ENCODE results near the gene CENPW. TPM values are rescaled to one million over a fixed set of nuclear protein-coding genes. Genes with fewer than 3 reads are reported as not detected.

Gene CENPW
- total and polyA plus RNA-seq, 2 experiments from 2014 or later: 7.3 to 29.7 TPM

GRCh38 chr6:126374372-126374771 lies 34.5 kb downstream of the CENPW start:
- H4K20me1 ChIP-seq (ENCODE audit: insufficient read depth): no peaks in the 10 kb centered on the region
- H3K9me2 ChIP-seq (ENCODE audit: insufficient read depth): no peaks in the 10 kb centered on the region
- no peak overlapping the region for H3K9ac ChIP-seq
- WGBS, 2 experiments (ENCODE audit: low coverage in 1 of 2, low lambda C conversion rate in 2 of 2, missing lambda C conversion rate in 2 of 2): 93 to 96% methylated on average over 1 of the region's 1 CpG
- H3F3A ChIP-seq (ENCODE audit: insufficient read depth): 0 out of 2 replicates have a peak, but pooled peaks cover 5% of the 10 kb centered on the region
- no peak for TF ChIP-seq EZH2phosphoT487 (IDR thresholded peaks at IDR 0.05; ENCODE audit: insufficient read depth, low read depth)
- TF ChIP-seq EZH2 (IDR thresholded peaks at IDR 0.05; ENCODE audit: insufficient read depth, poor library complexity, severe bottlenecking): no peak
- in situ Hi-C loops (cut with MboI): no loop called here
- no peak overlapping the region for H3K4me2 ChIP-seq (ENCODE audit: unreplicated experiment)
- no peaks in the 10 kb centered on the region for H3K27me3 ChIP-seq (replicated peaks; ENCODE audit: insufficient read depth)
- no peak overlapping the region for H2AFZ ChIP-seq
- 0 out of 2 replicates have a peak, but pooled peaks cover 4% of the 10 kb centered on the region for H3K36me3 ChIP-seq (ENCODE audit: low read depth)
- no peak overlapping the region for H3K27ac ChIP-seq
- 0 out of 2 replicates have a peak, but pooled peaks cover 6% of the 10 kb centered on the region for H3K4me1 ChIP-seq (ENCODE audit: insufficient read depth)
- no peaks in the 10 kb centered on the region for H3K79me2 ChIP-seq (ENCODE audit: insufficient read depth)
- H3K9me3 ChIP-seq (ENCODE audit: low read depth): no peaks in the 10 kb centered on the region
- DNase-seq: no peak
- H3K4me3 ChIP-seq: no peak overlapping the region

DNA sequence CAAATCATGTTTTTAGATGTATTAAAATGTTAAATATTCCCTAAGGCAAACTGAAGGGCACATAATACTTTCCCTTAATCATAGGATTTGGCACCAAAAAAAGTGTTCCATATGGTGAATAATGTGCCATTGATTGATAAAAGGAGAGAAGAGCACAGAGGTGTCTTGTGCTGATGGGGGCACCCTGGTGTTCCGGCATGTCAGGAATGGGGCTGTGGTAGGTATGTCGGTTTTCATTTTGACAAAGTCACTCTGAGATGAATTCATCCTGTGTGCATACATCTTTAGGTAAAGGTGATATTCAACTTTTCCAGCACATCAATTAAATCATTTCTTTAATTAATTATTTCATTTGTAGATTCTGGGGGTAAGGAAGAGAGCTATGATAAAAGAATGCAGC lies 36.8 kb downstream of the CENPW start:
- H3K9me3 ChIP-seq (ENCODE audit: low read depth): no peaks in the 10 kb centered on the region
- in situ Hi-C loops (cut with MboI): no loop called here
- no peak overlapping the region for H3K9ac ChIP-seq
- no peak overlapping the region for H2AFZ ChIP-seq
- no peak overlapping the region for H3K4me2 ChIP-seq (ENCODE audit: unreplicated experiment)
- DNase-seq: no peak
- no peaks in the 10 kb centered on the region for H3K9me2 ChIP-seq (ENCODE audit: insufficient read depth)
- H3K4me1 ChIP-seq (ENCODE audit: insufficient read depth): 0 out of 2 replicates have a peak, but pooled peaks cover 6% of the 10 kb centered on the region
- WGBS, 2 experiments (ENCODE audit: low coverage in 1 of 2, low lambda C conversion rate in 2 of 2, missing lambda C conversion rate in 2 of 2): 98 to 100% methylated on average over 2 of the region's 2 CpGs
- no peak overlapping the region for H3K27ac ChIP-seq
- TF ChIP-seq EZH2phosphoT487 (IDR thresholded peaks at IDR 0.05; ENCODE audit: insufficient read depth, low read depth): no peak
- TF ChIP-seq EZH2 (IDR thresholded peaks at IDR 0.05; ENCODE audit: insufficient read depth, poor library complexity, severe bottlenecking): no peak
- no peaks in the 10 kb centered on the region for H3K79me2 ChIP-seq (ENCODE audit: insufficient read depth)
- 0 out of 2 replicates have a peak, but pooled peaks cover 5% of the 10 kb centered on the region for H3F3A ChIP-seq (ENCODE audit: insufficient read depth)
- H3K36me3 ChIP-seq (ENCODE audit: low read depth): 0 out of 2 replicates have a peak, but pooled peaks cover 4% of the 10 kb centered on the region
- no peaks in the 10 kb centered on the region for H4K20me1 ChIP-seq (ENCODE audit: insufficient read depth)
- H3K27me3 ChIP-seq (replicated peaks; ENCODE audit: insufficient read depth): no peaks in the 10 kb centered on the region
- H3K4me3 ChIP-seq: no peak overlapping the region

DNA sequence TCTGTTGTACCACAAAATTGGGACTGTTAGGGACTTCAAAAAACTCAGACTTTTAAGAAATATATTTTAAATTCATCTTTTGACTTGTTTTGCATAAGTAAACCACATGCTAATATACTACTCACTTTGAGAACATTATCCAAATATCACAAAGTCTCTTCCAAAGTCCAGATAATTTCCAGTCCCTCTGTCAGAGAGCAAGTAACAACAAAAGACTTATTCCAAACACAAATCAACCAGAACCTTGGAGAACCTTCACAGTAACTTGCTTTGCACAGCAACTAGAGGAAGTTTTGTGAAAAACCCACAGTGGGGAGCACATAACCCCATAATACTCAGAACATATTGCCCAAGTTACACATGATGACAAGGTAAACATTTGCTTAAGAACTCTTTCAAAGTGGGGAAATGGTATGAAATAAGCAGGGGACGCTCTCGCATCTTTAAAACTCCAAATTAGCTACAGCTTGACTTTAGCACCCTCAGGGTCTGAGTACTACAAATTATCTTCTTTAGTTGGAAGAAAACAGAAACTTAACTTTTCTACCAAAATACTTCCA lies 37.8 kb downstream of the CENPW start:
- Histone ChIP-seq H3K36me3 (ENCODE audit: low read depth) (0 out of 2 replicates have a peak, but pooled peaks cover 4% of the 10 kb centered on the region), H4K20me1 (ENCODE audit: insufficient read depth) (no peaks in the 10 kb centered on the region), H3K9ac (no peak overlapping the region), H3K4me2 (ENCODE audit: unreplicated experiment) (no peak overlapping the region), H3K9me3 (ENCODE audit: low read depth) (no peaks in the 10 kb centered on the region), H3K27me3 (replicated peaks; ENCODE audit: insufficient read depth) (no peaks in the 10 kb centered on the region), H2AFZ (no peak overlapping the region), H3K79me2 (ENCODE audit: insufficient read depth) (no peaks in the 10 kb centered on the region), H3K4me3 (no peak overlapping the region), H3F3A (ENCODE audit: insufficient read depth) (0 out of 2 replicates have a peak, but pooled peaks cover 1% of the 10 kb centered on the region), H3K9me2 (ENCODE audit: insufficient read depth) (no peaks in the 10 kb centered on the region), H3K27ac (no peak overlapping the region), H3K4me1 (ENCODE audit: insufficient read depth) (0 out of 2 replicates have a peak, but pooled peaks cover 2% of the 10 kb centered on the region)
- no peak for DNase-seq
- in situ Hi-C loops (cut with MboI): no loop called here
- TF ChIP-seq EZH2 (IDR thresholded peaks at IDR 0.05; ENCODE audit: insufficient read depth, poor library complexity, severe bottlenecking) (no peak), EZH2phosphoT487 (IDR thresholded peaks at IDR 0.05; ENCODE audit: insufficient read depth, low read depth) (no peak)
- 97 to 100% methylated on average over 2 of the region's 2 CpGs for WGBS, 2 experiments (ENCODE audit: low coverage in 1 of 2, low lambda C conversion rate in 2 of 2, missing lambda C conversion rate in 2 of 2)

DNA sequence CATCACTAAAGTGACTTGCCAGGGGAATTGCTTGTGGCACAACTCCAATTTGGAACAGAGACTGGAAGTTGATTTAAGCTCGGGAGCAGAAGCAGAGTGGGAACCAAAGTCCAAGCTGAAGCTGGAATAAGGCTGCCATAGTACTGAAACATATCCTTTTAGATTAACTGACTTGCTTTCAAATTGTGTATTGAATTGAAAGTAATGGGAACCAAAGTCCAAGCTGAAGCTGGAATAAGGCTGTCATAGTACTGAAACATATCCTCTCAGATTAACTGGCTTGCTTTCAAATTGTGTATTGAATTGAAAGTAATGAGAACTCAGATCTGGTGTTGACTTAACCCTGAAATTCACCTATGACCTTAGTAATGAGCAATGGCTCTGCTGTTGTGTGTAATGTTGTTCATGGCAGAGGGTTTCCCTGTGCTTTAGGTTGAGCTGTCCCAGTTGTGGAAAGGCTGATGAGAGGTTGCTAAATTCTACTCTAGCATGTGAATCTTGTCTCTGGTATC lies 40.2 kb downstream of the CENPW start:
- TF ChIP-seq EZH2phosphoT487 (IDR thresholded peaks at IDR 0.05; ENCODE audit: insufficient read depth, low read depth) (no peak), EZH2 (IDR thresholded peaks at IDR 0.05; ENCODE audit: insufficient read depth, poor library complexity, severe bottlenecking) (no peak)
- Histone ChIP-seq H3K27ac (no peak overlapping the region), H3K27me3 (replicated peaks; ENCODE audit: insufficient read depth) (no peaks in the 10 kb centered on the region), H3K4me1 (ENCODE audit: insufficient read depth) (no peaks in the 10 kb centered on the region), H3K4me2 (ENCODE audit: unreplicated experiment) (no peak overlapping the region), H3K4me3 (no peak overlapping the region), H3K36me3 (ENCODE audit: low read depth) (no peaks in the 10 kb centered on the region), H3K9me3 (ENCODE audit: low read depth) (no peaks in the 10 kb centered on the region), H3K9me2 (ENCODE audit: insufficient read depth) (no peaks in the 10 kb centered on the region), H3F3A (ENCODE audit: insufficient read depth) (no peaks in the 10 kb centered on the region), H2AFZ (no peak overlapping the region), H3K9ac (no peak overlapping the region), H3K79me2 (ENCODE audit: insufficient read depth) (no peaks in the 10 kb centered on the region), H4K20me1 (ENCODE audit: insufficient read depth) (no peaks in the 10 kb centered on the region)
- 7 to 10% methylated on average over 1 of the region's 1 CpG for WGBS, 2 experiments (ENCODE audit: low coverage in 1 of 2, low lambda C conversion rate in 2 of 2, missing lambda C conversion rate in 2 of 2)
- in situ Hi-C loops (cut with MboI): no loop called here
- no peak for DNase-seq

All from GM23248 (cell line).